ENCODE measurements around the gene RILPL1.
"Not testable (repeated sequence)": the region's sequence is repeated elsewhere in the genome, so short reads cannot be mapped to it uniquely, and the experiment has no call there.

RILPL1 gene

DNA sequence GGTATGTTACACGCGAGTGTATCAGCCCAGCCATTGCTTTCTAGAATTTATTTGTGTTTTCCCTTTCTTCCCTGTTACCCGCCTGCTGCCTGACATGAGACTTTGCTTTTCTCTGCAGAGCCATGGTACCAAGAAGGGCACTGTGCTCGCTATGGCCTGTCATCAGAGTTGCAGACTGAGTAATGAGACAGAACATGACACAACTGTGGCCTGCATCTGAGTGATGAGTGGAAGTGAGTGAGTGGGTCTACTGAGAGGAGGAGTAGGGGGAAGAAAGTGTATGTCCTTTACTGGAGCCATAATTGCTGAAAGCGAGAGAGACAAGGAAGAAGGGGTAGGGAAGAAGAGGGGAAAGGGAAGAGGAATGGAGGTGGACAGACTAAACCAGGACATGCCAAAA is 2.9 kb downstream of the RILPL1 start:
- no peak for DNase-seq (ENCODE audit: low spot score)

DNA sequence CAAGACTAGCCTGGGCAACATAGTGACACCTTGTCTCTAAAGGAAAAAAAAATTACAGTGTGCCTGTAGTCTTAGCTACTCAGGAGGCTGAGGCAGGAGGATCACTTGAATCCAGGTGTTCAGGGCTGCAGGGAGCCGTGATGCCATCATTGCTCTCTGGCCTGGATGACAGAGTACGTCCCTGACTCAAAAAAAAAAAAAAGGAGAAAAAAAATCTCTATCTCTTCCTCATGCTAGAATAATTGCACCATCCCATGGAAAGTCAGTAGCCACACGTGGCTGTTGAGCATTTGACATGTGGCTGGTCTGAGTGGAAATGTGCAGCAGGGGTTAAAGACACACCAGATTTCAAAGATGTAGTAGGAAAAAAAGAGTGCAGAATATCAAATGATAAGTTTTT is 3.8 kb downstream of the RILPL1 start:
- no peak for DNase-seq (ENCODE audit: low spot score)

DNA sequence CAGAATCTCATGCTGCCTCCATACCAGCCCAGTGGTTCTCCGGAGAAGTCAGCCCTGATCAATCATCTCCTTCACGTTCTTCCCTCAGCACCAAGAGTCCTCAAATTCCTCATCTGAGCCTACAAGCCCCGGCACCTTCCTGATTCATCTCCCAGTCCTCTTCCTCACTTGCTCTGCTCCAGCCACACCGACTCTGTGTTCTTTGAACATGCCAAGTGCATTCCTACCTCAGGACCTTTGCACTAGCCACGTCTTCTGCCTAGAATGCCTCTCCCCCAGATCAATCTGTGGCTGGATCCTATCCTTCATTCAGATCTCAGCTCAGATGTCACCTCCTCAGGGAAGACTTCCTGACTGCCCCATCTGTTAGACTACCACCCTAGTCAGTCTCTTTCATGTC is 4.7 kb downstream of the RILPL1 start:
- no peak for DNase-seq (ENCODE audit: low spot score)

DNA sequence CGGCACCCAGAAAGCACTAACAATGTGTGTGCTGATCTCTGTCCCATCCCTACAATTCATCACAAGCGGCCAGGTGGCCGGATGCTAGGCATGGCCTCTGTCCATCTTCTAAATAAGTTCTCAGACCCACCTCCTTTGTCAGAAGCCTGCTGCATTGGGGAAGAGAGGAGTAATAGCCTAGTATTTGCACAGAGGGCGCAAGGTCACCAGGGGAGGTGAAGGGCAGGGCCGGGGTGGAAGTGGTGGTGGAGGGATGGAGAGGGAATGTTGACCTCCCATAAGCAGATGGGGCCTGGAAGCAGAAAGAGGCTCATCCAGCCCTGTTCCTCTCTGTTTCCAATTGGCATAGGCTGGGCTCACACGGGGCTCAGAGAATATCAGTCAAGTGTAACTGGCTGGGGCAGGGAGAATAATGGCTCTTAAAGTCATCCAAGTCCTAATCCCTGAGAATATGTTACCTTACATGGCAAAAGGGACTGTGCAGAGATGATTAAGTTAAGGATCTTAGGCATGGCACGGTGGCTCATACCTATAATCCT is 6.9 kb downstream of the RILPL1 start:
- no peak for DNase-seq (ENCODE audit: low spot score)

DNA sequence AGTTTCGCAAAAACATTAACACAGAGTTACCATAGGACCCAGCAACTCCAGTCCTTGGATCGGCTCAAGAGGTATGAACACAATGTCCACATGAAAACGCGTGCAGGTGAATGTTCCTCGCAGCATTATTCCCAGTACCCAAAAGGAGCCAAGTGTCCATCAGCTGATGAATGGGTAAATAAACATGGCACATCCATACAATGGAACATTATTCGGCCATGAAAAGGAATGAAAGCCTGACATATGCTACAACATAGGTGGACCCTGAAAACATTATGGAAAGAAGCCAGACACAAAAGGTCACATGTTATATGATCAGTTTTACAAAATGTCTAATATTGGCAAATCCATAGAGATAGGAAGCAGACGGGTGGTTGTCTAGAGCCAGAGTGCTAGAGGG is 9.1 kb downstream of the RILPL1 start:
- DNase-seq (ENCODE audit: low spot score), result no peak

DNA sequence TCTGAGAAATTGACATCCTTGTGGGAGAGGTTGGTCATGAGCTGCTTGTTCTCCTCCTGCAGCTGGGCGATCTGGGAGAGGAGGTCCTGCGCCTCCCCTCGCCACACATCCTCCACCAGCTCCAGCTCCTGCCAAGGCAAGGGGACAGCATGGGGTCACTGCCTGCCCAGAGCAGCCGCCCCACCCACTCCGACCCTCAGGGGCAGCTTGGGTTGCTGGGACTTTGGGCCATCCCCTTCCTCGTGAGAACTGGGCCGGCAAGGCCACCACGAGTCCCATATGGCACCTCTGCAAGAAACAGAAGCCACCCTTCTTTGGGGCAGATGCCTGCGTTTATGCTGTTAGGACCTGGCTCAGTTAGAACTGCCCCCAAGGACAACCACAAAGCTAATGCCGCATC is 10.0 kb downstream of the RILPL1 start:
- no peak for DNase-seq (ENCODE audit: low spot score)

DNA sequence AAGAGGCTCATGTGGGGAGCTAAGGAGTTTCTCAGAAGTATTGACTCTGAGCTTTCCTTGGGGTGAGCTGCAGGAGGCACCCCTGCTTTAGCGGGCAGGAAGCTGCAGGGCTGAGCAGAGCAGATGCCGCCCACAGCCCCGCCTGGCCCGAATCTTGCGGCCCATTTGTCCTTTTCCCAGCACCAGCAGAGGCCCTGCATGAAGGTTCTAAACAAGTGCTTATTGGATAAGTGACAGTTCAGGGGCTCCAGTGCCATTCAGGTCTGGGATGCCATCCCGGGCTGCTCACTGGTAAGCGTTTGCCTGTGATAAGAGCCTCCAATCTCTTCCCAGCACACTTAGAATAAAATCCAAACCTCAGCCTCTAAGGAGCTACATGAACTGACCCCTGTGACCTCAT is 11.4 kb downstream of the RILPL1 start:
- DNase-seq (ENCODE audit: low spot score), result no peak

DNA sequence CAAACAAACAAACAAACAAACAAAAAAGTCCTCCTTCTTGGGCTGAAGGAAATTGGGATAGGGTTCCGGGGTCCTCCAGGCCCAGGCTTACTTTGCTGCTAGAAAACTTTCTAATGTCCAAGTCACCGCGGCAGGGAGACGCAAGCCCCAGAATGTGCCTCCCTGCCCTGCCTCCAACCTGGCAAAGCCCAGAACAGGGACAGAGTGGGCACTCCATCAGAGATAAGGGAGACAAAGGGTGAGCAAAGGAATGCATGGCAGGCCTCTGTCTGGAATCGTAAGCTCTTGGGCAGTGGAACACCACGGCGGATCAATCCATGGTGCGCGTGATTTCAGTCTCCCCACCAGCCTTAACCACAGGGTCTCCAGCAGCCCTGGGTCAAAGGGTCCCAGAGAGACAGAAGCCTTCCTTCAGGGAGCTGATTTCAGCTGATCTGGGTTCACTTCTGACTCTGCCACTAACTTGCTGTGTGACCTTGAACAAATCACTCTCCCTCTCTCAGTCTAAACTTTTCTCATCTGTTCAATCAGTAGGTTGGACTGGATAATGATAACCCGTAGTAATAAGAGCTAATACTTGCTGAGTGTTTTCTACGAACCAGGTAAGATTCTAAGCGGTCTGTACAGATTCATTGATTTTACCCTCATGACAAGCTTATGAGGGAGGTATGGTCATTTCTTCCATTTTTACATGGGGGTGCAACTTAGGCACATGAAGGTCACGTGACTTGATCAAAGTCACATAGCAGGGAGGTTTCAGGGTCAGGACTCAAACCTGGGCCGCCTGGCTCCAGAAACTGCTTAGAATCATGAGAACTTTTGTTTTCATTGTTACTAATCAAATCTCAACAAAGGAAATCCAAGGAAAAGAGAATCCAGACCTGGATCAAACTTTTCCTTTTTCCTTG is 12.7 kb downstream of the RILPL1 start:
- no peak for DNase-seq (ENCODE audit: low spot score)

DNA sequence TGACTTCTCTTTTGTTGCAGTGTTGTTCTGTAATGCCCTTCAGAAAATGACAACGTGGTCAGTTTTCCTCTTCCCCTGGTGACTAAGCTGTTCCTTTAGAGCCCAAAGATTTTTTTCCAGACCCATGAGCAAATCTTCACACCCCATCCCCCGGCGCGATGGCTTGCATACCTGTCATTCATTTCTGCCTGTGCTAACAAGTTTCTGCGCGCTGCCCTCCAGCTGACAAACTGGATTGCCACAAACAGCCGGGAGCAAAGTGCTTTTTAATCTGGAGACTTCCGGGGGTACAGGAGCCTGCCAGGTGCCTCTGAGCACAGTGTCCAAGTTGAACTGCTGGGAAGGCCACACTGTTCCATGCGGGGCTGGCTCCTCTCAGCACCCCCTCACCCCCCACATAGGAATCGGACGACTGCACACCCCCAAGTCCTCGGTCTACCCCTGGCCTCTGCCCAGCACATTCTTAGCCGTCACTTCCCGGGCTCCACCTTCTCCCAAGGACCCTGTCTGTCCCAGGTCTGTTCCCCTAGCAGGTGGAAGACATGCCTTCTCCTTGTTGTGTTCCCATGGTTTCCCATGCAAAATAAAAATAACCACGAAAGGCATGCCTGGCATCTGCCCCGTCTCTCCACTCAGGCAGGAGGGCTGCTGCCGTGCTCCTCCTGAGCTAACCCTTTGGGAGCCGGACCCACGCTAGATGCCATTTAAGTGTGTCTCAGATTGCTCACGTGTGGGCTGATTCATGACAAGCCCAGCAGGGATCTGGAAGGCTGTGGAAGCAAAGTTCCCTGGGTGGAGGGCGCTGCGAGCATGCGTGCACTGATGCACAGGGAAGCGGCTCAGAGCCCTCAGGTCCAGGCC is 14.1 kb downstream of the RILPL1 start:
- peak; percentile 94 for DNase-seq (ENCODE audit: low spot score)

DNA sequence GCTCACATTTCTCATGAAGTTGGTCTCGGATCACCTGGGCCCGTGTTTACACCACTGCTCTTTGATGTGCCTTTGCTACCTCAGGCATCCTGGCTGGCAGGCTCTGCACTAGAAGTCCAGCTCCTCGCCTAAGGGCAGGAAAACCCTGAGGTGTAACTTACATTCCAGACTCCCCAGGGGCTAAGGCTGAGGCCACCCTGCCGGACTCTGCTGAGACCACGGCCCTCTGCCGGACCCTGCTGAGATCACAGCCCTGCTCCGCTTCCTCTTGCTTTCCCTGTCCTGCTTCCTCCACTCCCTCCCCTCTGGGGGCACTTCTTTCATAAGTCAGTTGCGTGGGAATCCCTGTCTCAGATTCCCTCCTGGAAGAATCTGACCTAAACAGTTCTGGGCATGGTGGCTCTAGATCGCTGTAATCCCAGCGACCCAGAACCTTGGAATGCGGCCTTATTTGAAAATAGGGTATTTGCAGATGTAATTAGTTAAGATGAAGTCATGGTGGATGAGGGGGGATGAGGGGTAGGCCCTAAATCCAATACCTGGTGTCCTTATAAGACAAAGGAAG is 17.2 kb downstream of the RILPL1 start:
- no peak for DNase-seq (ENCODE audit: low spot score)

DNA sequence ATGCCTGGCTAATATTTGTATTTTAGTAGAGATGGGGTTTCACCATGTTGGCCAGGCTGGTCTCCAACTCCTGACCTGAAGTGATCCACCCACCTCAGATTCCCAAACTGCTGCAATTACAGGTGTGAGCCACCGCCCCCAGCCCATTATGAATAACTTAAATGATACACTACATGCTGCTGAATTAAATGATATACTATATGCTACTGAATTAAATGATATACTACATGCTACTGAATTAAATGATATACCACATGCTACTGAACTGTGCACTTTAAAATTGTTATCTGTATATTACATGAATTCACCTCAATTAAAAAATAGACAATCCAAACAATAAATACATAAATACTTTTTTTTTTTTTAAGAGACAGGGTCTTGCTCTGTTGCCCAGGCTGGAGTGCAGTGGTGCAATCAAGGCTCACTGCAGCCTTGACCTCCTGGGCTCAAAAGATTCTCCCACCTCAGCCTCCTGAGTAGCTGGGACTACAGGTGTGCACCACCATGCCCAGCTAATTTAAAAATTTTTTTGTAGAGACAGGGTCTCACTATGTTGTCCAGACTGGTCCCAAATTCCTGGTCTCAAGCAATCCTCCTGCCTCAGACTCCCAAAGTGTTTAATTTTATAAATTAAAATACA is 18.8 kb downstream of the RILPL1 start:
- DNase-seq (ENCODE audit: low spot score), result not testable (repeated sequence)

DNA sequence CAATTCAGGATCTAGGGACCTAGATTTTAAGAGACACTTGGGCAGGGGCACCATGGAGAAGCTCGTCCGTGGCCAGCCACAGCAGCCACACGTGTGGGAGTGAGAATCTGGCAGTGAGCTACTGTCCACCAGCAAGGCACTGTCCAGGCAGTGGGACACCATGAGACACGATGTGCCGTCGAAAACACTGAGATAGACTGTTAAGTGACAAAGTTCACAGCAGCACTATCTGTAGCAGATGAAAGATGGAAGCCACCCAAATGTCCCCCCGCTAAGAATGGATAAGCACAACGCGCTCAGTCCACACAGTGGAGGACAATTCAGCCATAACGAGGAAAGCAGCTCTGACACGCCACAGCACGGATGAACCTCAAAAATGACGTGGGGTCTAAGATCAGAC is 19.7 kb downstream of the RILPL1 start:
- no peak for DNase-seq (ENCODE audit: low spot score)

DNA sequence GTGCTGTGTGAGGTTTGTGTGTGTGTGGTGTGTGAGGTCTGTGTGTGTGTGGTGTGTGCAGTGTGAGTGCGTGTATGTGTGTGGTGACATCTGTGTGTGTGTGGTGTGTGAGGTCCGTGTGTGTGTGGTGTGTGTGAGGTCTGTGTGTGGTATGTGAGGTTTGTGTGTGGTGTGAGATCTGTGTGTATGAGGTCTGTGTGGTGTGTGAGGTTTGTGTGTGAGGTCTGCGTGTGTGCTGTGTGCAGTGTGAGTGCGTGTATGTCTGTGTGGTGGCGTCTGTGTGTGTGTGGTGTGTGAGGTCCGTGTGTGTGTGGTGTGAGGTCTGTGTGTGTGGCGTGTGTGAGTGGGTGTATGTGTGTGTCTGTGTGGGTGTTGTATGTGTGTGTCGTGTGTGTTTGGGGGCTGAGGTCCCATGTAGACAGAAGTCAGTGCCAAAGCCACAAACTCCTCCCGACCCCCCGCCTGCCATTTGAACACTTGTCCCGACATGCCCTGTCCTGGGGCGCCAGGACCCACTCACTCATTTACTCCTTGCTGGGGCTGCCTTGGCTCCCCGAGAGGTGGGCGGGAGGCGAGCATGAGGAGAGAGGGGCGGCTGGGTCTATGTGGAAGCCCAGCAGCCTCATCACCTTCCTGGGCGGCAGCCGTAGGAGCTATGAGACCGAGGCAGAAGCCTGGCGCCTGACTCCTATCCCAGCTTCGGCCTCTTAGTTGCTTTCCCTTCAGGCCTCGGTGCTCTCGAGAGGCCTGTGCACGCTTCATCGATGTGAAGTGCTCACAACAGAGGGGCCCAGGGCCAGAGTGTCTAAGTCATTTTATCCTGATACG is 20.5 kb downstream of the RILPL1 start:
- DNase-seq (ENCODE audit: low spot score), result no peak

DNA sequence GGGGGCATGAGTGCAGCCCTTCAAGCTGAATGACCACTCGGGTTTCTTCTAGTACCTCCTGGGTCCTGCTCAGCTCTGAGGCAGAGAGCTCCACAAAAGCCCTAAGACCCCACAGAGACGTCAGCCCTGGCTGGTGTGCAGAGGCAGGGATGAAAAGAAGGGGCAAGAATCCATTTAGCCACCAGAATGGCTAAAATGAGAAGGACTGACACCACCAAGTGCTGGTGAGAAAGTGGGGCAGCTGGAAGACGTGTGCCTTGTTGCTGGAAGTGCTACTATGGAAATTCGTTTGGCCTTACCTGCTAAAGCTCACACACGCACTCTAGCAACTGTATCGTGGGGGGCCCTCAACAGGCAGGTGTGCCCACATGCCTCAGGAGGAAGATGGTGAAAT is 26.7 kb downstream of the RILPL1 start:
- no peak for DNase-seq (ENCODE audit: low spot score)

DNA sequence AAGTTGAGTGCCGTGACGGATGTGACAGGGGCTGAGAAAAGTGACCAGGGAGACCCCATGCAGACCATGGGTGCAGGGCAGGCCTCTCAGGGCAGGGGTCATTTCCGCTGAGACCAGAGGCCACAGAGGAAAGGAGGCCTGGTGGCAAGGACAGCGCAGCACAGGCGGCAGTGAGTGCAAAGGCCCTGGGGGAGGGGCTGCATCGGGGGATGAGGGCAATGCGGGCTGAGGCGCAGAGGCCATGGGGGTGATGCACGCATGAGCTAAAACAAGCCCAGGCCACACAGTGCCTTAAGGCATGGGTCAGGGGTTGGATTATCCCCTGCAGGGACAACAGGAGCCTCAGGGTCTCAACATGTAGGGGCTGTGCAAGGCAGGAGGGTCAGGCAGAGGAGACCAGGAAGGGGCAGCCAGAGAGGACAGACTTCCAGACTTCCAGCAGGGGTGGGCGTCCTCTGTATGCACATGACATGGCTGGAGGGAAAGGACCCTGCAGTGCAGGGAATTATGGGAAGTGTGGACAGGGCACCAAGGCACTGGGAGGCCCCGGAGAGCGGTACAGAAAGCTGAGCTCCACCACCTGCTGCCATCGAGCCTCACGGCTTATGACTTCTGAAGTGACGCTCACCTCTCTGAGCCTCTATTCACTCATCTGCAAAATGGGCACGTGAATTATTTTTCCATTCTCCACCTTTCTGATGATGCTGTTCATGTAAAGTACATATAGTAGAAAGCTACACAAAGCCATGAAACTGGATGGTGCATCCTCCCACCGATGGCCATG is 27.3 kb downstream of the RILPL1 start:
- no peak for DNase-seq (ENCODE audit: low spot score)

DNA sequence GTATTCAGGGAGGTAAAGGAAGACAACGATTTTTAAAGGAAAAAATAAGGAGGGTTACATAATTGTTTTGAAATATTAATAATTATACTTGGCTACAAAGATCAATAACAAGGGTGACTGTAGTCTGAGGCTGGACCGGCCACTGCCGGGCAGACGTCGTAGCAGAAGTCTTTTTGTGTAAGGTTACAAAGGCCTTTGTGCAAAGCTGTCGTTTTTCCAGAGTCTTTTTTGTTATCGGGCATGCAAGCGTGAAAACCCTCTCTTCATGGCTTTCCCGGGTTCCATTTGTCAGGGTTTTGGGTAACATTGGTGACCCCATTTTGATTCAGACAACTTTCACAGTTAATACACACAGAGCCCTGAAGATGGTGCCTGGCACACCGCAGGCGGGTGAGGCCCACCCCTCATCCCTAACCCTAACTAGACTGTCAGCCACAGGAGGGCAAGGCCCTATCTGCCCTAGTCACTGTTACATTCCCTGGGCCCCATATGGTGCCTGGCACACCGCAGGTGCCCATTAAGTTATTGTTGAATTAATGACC is 31.3 kb downstream of the RILPL1 start:
- DNase-seq (ENCODE audit: low spot score), result no peak

DNA sequence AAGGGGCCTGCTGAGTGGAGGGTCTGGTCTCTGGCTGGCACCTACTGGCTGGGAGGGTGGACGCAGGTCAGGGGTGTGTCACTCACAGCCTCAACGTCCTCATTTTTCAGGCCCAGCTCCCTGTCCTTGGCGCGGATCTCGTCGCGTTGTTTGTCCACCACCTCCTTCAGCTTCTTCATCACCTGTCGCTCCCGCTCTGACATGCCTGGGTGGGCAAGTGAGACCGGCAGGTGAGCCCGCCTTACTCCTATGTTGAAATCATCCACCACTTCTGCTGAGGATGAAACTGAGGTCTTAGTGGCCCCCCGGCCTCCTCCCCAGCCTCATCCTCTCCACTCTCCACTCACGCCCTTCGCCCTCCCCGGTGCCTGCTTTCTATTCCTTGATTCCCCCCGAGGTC is 34.2 kb downstream of the RILPL1 start:
- no peak for DNase-seq (ENCODE audit: low spot score)

DNA sequence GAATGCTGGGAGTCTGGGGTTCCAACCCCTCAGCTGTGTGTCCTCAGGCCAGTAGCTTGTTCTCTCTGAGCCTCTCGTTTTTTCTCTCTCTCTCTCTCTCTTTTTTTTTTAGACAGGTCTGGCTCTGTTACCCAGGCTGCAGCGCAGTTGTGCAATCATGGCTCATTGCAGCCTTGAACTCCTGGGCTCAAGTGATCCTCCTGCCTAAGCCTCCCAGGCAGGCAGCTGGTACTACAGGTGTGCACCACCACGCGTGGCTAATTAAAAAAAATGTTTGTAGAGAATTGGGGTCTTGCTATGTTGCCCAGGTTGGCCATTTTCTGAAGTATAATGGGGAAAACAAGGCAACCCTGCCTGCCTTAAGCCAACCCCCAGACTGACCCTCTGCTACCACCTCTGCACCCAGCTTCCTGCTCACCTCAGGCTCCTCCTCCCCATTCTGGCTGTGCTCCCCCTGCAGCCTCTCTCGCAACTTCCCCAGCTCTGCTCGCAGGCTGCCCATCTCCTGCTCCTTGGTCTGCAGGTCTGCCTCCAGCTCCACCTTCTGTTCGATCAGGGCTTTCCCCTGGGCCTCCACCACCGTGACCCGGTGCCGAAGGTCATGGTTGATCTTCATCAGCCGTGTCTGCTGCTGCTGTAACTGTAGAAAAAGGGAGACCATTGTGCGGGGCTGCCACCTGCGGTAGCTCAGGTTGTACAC is 35.2 kb downstream of the RILPL1 start:
- DNase-seq (ENCODE audit: low spot score), result no peak

DNA sequence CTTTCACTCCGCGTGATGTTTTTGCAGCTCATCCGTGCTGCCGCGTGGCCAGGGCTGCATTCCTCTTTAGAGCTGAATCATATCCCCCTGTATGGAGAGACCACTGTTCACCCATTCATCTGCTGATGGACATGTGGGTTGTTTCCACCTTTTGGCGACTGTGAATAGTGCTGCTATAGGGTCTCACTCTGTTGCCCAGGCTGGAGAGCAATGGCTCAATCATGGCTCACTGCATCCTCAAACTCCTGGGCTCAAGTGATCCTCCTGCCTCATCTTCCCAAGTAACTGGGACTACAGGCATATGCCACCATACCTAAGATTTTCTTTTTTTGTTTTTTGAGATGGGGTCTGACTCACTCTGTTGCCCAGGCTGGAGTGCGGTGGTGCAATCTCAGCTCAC is 36.5 kb downstream of the RILPL1 start:
- DNase-seq (ENCODE audit: low spot score), result no peak
